ENCODE results near the gene B9D2.
A peak's percentile ranks its signal among the peaks of the same experiment; 100 is the strongest.
"Not testable (repeated sequence)": the region's sequence is repeated elsewhere in the genome, so short reads cannot be mapped to it uniquely, and the experiment has no call there.

B9D2 gene

GRCh38 chr19:41354343-41354953 lies 9.5 kb downstream of the B9D2 start:
- DNase-seq (ENCODE audit: low read depth) = no peak

- peak; percentile 67 for DNase-seq (ENCODE audit: low read depth)
Observed at GRCh38 chr19:41353466-41354342, 10.2 kb downstream of the B9D2 start, which contains the start of gene TGFB1. Gene TGFB1, minus strand, starts transcription at chr19:41353922. Its CDS starts 878 bp downstream, at chr19:41353044.

GRCh38 chr19:41352609-41353465 lies 11.1 kb downstream of the B9D2 start:
- DNase-seq (ENCODE audit: low read depth) = no peak

GRCh38 chr19:41352279-41352608 lies 11.7 kb downstream of the B9D2 start:
- DNase-seq (ENCODE audit: low read depth) = no peak

GRCh38 chr19:41351339-41352245 lies 12.4 kb downstream of the B9D2 start:
- no peak for DNase-seq (ENCODE audit: low read depth)

- no peak for DNase-seq (ENCODE audit: low read depth)
Observed at GRCh38 chr19:41350735-41351338, 13.1 kb downstream of the B9D2 start.

GRCh38 chr19:41346916-41347315 lies 17.0 kb downstream of the B9D2 start:
- not testable (repeated sequence) for DNase-seq (ENCODE audit: low read depth)

- DNase-seq (ENCODE audit: low read depth) = no peak
Observed at GRCh38 chr19:41344162-41344561, 19.8 kb downstream of the B9D2 start.

GRCh38 chr19:41341669-41342490 lies 22.1 kb downstream of the B9D2 start:
- no peak for DNase-seq (ENCODE audit: low read depth)

- no peak for DNase-seq (ENCODE audit: low read depth)
Observed at GRCh38 chr19:41339936-41340335, 24.0 kb downstream of the B9D2 start.

- no peak for DNase-seq (ENCODE audit: low read depth)
Observed at GRCh38 chr19:41335467-41335866, 28.5 kb downstream of the B9D2 start.

GRCh38 chr19:41334793-41335192 lies 29.2 kb downstream of the B9D2 start:
- DNase-seq (ENCODE audit: low read depth) = no peak

GRCh38 chr19:41332468-41332867 lies 31.5 kb downstream of the B9D2 start:
- no peak for DNase-seq (ENCODE audit: low read depth)

GRCh38 chr19:41332000-41332399 lies 31.9 kb downstream of the B9D2 start:
- DNase-seq (ENCODE audit: low read depth) = no peak

- no peak for DNase-seq (ENCODE audit: low read depth)
Observed at GRCh38 chr19:41330946-41331678, 32.8 kb downstream of the B9D2 start.

GRCh38 chr19:41330481-41330880 lies 33.5 kb downstream of the B9D2 start:
- DNase-seq (ENCODE audit: low read depth) = no peak

GRCh38 chr19:41328842-41329225 lies 35.1 kb downstream of the B9D2 start:
- DNase-seq (ENCODE audit: low read depth) = no peak

GRCh38 chr19:41328157-41328841 lies 35.6 kb downstream of the B9D2 start:
- DNase-seq (ENCODE audit: low read depth) = no peak

- DNase-seq (ENCODE audit: low read depth) = no peak
Observed at GRCh38 chr19:41327576-41328156, 36.3 kb downstream of the B9D2 start.

All from stromal cell of bone marrow (primary cell).